ENCODE measurements around the gene RCN1.
"Not testable (repeated sequence)": the region's sequence is repeated elsewhere in the genome, so short reads cannot be mapped to it uniquely, and the experiment has no call there.

The RCN1 gene

GRCh38 chr11:32116668-32117067, 25.8 kb downstream of the RCN1 start:
- in situ Hi-C loops (cut with HindIII; ENCODE audit: low sequenced_read_pairs), result no loop called here

GRCh38 chr11:32118025-32118974, 27.4 kb downstream of the RCN1 start:
- in situ Hi-C loops (cut with HindIII; ENCODE audit: low sequenced_read_pairs), result no loop called here
- no peak for TF ChIP-seq CTCF (IDR thresholded peaks at IDR 0.05; ENCODE audit: low read depth, low read length, missing control alignments)
- no peak overlapping the region for H3K4me3 ChIP-seq (ENCODE audit: low read depth, low read length)
- DNase-seq (ENCODE audit: low read depth), result no peak

More at GRCh38 chr11:32116668-32117067, 25.8 kb downstream of the RCN1 start:
- DNase-seq (ENCODE audit: low read depth), result no peak
- no peak overlapping the region for H3K4me3 ChIP-seq (ENCODE audit: low read depth, low read length)
- TF ChIP-seq CTCF (IDR thresholded peaks at IDR 0.05; ENCODE audit: low read depth, low read length, missing control alignments), result no peak

GRCh38 chr11:32119139-32119538, 28.3 kb downstream of the RCN1 start:
- DNase-seq (ENCODE audit: low read depth); H3K4me3 ChIP-seq (ENCODE audit: low read depth, low read length); in situ Hi-C loops (cut with HindIII; ENCODE audit: low sequenced_read_pairs): not testable (repeated sequence)

GRCh38 chr11:32121012-32121411, 30.1 kb downstream of the RCN1 start:
- in situ Hi-C loops (cut with HindIII; ENCODE audit: low sequenced_read_pairs), result no loop called here

GRCh38 chr11:32122200-32122599, 31.3 kb downstream of the RCN1 start:
- no peak overlapping the region for H3K4me3 ChIP-seq (ENCODE audit: low read depth, low read length)
- no peak for DNase-seq (ENCODE audit: low read depth)
- no peak for TF ChIP-seq CTCF (IDR thresholded peaks at IDR 0.05; ENCODE audit: low read depth, low read length, missing control alignments)
- in situ Hi-C loops (cut with HindIII; ENCODE audit: low sequenced_read_pairs), result no loop called here

More at GRCh38 chr11:32121012-32121411, 30.1 kb downstream of the RCN1 start:
- DNase-seq (ENCODE audit: low read depth), result no peak
- no peak overlapping the region for H3K4me3 ChIP-seq (ENCODE audit: low read depth, low read length)
- no peak for TF ChIP-seq CTCF (IDR thresholded peaks at IDR 0.05; ENCODE audit: low read depth, low read length, missing control alignments)

- DNase-seq (ENCODE audit: low read depth), result no peak
- in situ Hi-C loops (cut with HindIII; ENCODE audit: low sequenced_read_pairs), result no loop called here
- H3K4me3 ChIP-seq (ENCODE audit: low read depth, low read length), result no peak overlapping the region
- TF ChIP-seq CTCF (IDR thresholded peaks at IDR 0.05; ENCODE audit: low read depth, low read length, missing control alignments), result no peak
Measured at GRCh38 chr11:32131321-32131720, 40.4 kb downstream of the RCN1 start.

GRCh38 chr11:32136657-32137056, 45.8 kb downstream of the RCN1 start:
- no peak for TF ChIP-seq CTCF (IDR thresholded peaks at IDR 0.05; ENCODE audit: low read depth, low read length, missing control alignments)
- in situ Hi-C loops (cut with HindIII; ENCODE audit: low sequenced_read_pairs), result no loop called here
- DNase-seq (ENCODE audit: low read depth), result no peak
- H3K4me3 ChIP-seq (ENCODE audit: low read depth, low read length), result no peak overlapping the region
